Liver (tissue), 9 donors: Measurements from ENCODE around the gene GRID2IP. TPM values are rescaled to one million over a fixed set of nuclear protein-coding genes. Genes with fewer than 3 reads are reported as not detected.

ENCODE experiments used
- DNase-seq: peaks from one replicate; pipeline ENCODE4 v3.0.0-alpha.2; 2017; ENCODE audit warnings: low spot score
- H3K27ac ChIP-seq, 2 donors: one replicate each; pipeline ENCODE4 v1.7.0; 2013; ENCODE audit warnings: inconsistent platforms in 2 of 2, low read length in 2 of 2, control low read depth in 1 of 2, low read depth in 1 of 2, mild to moderate bottlenecking in 1 of 2
- H3K27me3 ChIP-seq, 4 donors: one replicate each; pipeline versions ENCODE4 v1.6.1 to v1.7.0; 2013; ENCODE audit warnings: low read length in 3 of 4, inconsistent platforms in 1 of 4, mild to moderate bottlenecking in 1 of 4, moderate library complexity in 1 of 4; ENCODE audit not compliant: control insufficient read depth in 4 of 4, insufficient read depth in 4 of 4
- H3K36me3 ChIP-seq, 4 donors: one replicate each; pipeline versions ENCODE4 v1.6.1 to v1.7.0; 2013; ENCODE audit warnings: low read length in 3 of 4, mild to moderate bottlenecking in 3 of 4, low read depth in 1 of 4, moderate library complexity in 1 of 4; ENCODE audit not compliant: control insufficient read depth in 4 of 4, insufficient read depth in 3 of 4
- H3K4me1 ChIP-seq, 4 donors: one replicate each; pipeline versions ENCODE4 v1.6.1 to v1.7.0; 2013; ENCODE audit warnings: low read length in 3 of 4, mild to moderate bottlenecking in 3 of 4, moderate library complexity in 1 of 4; ENCODE audit not compliant: control insufficient read depth in 4 of 4, insufficient read depth in 4 of 4
- H3K4me3 ChIP-seq, 3 donors: one replicate each; pipeline versions ENCODE4 v1.6.1 to v1.7.0; 2013; ENCODE audit warnings: low read length in 3 of 3, control low read depth in 1 of 3, low read depth in 1 of 3, mild to moderate bottlenecking in 1 of 3
- H3K9ac ChIP-seq, 2 donors: one replicate each; pipeline ENCODE4 v1.7.0; 2013; ENCODE audit warnings: low read length in 2 of 2, mild to moderate bottlenecking in 2 of 2, moderate library complexity in 2 of 2, control low read depth in 1 of 2, low read depth in 1 of 2
- H3K9me3 ChIP-seq, 4 donors: one replicate each; pipeline versions ENCODE4 v1.6.1 to v1.7.0; 2013; ENCODE audit warnings: low read length in 3 of 4; ENCODE audit not compliant: control insufficient read depth in 4 of 4
- EGR1 ChIP-seq, 2 donors: IDR thresholded peaks; 2 replicates each; pipeline ENCODE4 v1.6.1; 2016 to 2018; ENCODE audit warnings: antibody characterized with exemption in 2 of 2, low read depth in 2 of 2
- FOXA1 ChIP-seq: IDR thresholded peaks from 2 replicates; pipeline ENCODE4 v1.6.1; 2016; ENCODE audit warnings: antibody characterized with exemption
- FOXA2 ChIP-seq: IDR thresholded peaks from 2 replicates; pipeline ENCODE4 v1.6.1; 2016; ENCODE audit warnings: antibody characterized with exemption
- GABPA ChIP-seq, 2 donors: IDR thresholded peaks in 1 of 2; conservative IDR thresholded peaks in 1 of 2; 2 replicates each; pipeline ENCODE4 v1.6.1; 2016; ENCODE audit warnings: antibody characterized with exemption in 2 of 2, mild to moderate bottlenecking in 1 of 2, moderate library complexity in 1 of 2
- HNF4A ChIP-seq, 2 donors: conservative IDR thresholded peaks; 2 replicates each; pipeline ENCODE4 v1.6.1; 2016; ENCODE audit warnings: antibody characterized with exemption in 2 of 2, mild to moderate bottlenecking in 2 of 2
- HNF4G ChIP-seq: IDR thresholded peaks from 2 replicates; pipeline ENCODE4 v1.6.1; 2016; ENCODE audit warnings: antibody characterized with exemption
- JUND ChIP-seq, 2 donors: IDR thresholded peaks; 2 replicates each; pipeline ENCODE4 v1.6.1; 2016; ENCODE audit warnings: antibody characterized with exemption in 2 of 2
- NR2F2 ChIP-seq: IDR thresholded peaks from 2 replicates; pipeline ENCODE4 v1.6.1; 2016; ENCODE audit warnings: antibody characterized with exemption
- RAD21 ChIP-seq, 2 donors: IDR thresholded peaks; 2 replicates each; pipeline ENCODE4 v1.6.1; 2016; ENCODE audit warnings: antibody characterized with exemption in 2 of 2, mild to moderate bottlenecking in 2 of 2
- RXRA ChIP-seq, 2 donors: IDR thresholded peaks; 2 replicates each; pipeline ENCODE4 v1.6.1; 2017 to 2018; ENCODE audit warnings: antibody characterized with exemption in 2 of 2, mild to moderate bottlenecking in 1 of 2
- SP1 ChIP-seq: IDR thresholded peaks from 2 replicates; pipeline ENCODE4 v1.6.1; 2018; ENCODE audit warnings: antibody characterized with exemption, mild to moderate bottlenecking
- TAF1 ChIP-seq: conservative IDR thresholded peaks from 2 replicates; pipeline ENCODE4 v1.6.1; 2016; ENCODE audit warnings: antibody characterized with exemption, mild to moderate bottlenecking
- YY1 ChIP-seq: IDR thresholded peaks from 2 replicates; pipeline ENCODE4 v1.6.1; 2016; ENCODE audit warnings: antibody characterized with exemption, mild to moderate bottlenecking
- WGBS: extraction: QIAGEN DNeasy Blood & Tissue Kit; methylation state at CpG from one replicate; pipeline ENCODE4 v1.1.7; 2013; 5-methylcytosine and 5-hydroxymethylcytosine counted together
- polyA plus RNA-seq, 2 donors: library from polyadenylated mRNA; stranded (reverse) in 1 of 2; unstranded in 1 of 2; fragments of 200-250 nt in 1 of 2; fragments of >200 nt in 1 of 2; fragmentation: Nextera tagmentation in 1 of 2; extraction: Ambion mirVana in 1 of 2; gene quantifications; one replicate each; pipeline versions ENCODE4 v1.2.1 to v1.2.3, GENCODE V29; 2013 to 2015
- total RNA-seq, 2 donors: library from RNA; depleted of rRNA; stranded (reverse); fragments of >200 nt; gene quantifications; one replicate each; pipeline ENCODE4 v1.2.3, GENCODE V29; 2014
- TF ChIP-seq, protein P1 (sequence below): IDR thresholded peaks from 2 replicates; pipeline ENCODE4 v1.6.1; 2016; ENCODE audit warnings: antibody characterized with exemption, mild to moderate bottlenecking
- TF ChIP-seq, protein P2 (sequence below): fragments of 150-350 bp; IDR thresholded peaks from 2 replicates; pipeline ENCODE4 v1.5.1; 2017; ENCODE audit warnings: improper control_type of control experiment, low read depth, low read length; ENCODE audit not compliant: missing input control
- TF ChIP-seq, protein P3 (sequence below): IDR thresholded peaks from 2 replicates; pipeline ENCODE4 v1.6.1; 2016; ENCODE audit warnings: antibody characterized with exemption
- donor health status: healthy.
- donor health status: healthy.
- donor health status: healthy.
- donor health status: healthy.
- donor health status: healthy.

GRID2IP gene
- total and polyA plus RNA-seq, 4 donors: 0.05 to 0.08 TPM; not detected in 2

GRCh38 chr7:6507906-6508305, 43.4 kb downstream of the GRID2IP start (continued):
- TF ChIP-seq FOXA2 (no peak), NR2F2 (no peak)

GRCh38 chr7:6505685-6506559, 45.3 kb downstream of the GRID2IP start:
- H3K27ac ChIP-seq: no peak overlapping the region
- WGBS: 69% methylated on average over 20 of the region's 20 CpGs
- no peak for DNase-seq
- peaks cover 0 to 9% (median 7%) of the 10 kb centered on the region in 4 donors for H3K4me1 ChIP-seq
- no peaks in the 10 kb centered on the region for H3K27me3 ChIP-seq
- TF ChIP-seq HNF4A (conservative IDR thresholded peaks at IDR 0.05) (no peak), FOXA1 (no peak), HNF4G (no peak), TAF1 (no peak), RXRA (IDR thresholded peaks at IDR 0.05) (no peak), SP1 (no peak), EGR1 (IDR thresholded peaks at IDR 0.05; ENCODE audit: low read depth in 2 of 2) (no peak), YY1 (no peak), JUND (IDR thresholded peaks at IDR 0.05) (no peak), FOXA2 (no peak), GABPA (IDR thresholded peaks at IDR 0.05 in 1 of 2, conservative IDR thresholded peaks at IDR 0.05 in 1 of 2) (no peak)
- TF ChIP-seq, protein P1, sequence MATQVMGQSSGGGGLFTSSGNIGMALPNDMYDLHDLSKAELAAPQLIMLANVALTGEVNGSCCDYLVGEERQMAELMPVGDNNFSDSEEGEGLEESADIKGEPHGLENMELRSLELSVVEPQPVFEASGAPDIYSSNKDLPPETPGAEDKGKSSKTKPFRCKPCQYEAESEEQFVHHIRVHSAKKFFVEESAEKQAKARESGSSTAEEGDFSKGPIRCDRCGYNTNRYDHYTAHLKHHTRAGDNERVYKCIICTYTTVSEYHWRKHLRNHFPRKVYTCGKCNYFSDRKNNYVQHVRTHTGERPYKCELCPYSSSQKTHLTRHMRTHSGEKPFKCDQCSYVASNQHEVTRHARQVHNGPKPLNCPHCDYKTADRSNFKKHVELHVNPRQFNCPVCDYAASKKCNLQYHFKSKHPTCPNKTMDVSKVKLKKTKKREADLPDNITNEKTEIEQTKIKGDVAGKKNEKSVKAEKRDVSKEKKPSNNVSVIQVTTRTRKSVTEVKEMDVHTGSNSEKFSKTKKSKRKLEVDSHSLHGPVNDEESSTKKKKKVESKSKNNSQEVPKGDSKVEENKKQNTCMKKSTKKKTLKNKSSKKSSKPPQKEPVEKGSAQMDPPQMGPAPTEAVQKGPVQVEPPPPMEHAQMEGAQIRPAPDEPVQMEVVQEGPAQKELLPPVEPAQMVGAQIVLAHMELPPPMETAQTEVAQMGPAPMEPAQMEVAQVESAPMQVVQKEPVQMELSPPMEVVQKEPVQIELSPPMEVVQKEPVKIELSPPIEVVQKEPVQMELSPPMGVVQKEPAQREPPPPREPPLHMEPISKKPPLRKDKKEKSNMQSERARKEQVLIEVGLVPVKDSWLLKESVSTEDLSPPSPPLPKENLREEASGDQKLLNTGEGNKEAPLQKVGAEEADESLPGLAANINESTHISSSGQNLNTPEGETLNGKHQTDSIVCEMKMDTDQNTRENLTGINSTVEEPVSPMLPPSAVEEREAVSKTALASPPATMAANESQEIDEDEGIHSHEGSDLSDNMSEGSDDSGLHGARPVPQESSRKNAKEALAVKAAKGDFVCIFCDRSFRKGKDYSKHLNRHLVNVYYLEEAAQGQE: no peak
- TF ChIP-seq, protein P2, sequence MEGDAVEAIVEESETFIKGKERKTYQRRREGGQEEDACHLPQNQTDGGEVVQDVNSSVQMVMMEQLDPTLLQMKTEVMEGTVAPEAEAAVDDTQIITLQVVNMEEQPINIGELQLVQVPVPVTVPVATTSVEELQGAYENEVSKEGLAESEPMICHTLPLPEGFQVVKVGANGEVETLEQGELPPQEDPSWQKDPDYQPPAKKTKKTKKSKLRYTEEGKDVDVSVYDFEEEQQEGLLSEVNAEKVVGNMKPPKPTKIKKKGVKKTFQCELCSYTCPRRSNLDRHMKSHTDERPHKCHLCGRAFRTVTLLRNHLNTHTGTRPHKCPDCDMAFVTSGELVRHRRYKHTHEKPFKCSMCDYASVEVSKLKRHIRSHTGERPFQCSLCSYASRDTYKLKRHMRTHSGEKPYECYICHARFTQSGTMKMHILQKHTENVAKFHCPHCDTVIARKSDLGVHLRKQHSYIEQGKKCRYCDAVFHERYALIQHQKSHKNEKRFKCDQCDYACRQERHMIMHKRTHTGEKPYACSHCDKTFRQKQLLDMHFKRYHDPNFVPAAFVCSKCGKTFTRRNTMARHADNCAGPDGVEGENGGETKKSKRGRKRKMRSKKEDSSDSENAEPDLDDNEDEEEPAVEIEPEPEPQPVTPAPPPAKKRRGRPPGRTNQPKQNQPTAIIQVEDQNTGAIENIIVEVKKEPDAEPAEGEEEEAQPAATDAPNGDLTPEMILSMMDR: no peak
- no peaks in the 10 kb centered on the region for H3K9me3 ChIP-seq
- H3K4me3 ChIP-seq: no peak overlapping the region
- no peak overlapping the region for H3K9ac ChIP-seq
- no peaks in the 10 kb centered on the region for H3K36me3 ChIP-seq

DNA sequence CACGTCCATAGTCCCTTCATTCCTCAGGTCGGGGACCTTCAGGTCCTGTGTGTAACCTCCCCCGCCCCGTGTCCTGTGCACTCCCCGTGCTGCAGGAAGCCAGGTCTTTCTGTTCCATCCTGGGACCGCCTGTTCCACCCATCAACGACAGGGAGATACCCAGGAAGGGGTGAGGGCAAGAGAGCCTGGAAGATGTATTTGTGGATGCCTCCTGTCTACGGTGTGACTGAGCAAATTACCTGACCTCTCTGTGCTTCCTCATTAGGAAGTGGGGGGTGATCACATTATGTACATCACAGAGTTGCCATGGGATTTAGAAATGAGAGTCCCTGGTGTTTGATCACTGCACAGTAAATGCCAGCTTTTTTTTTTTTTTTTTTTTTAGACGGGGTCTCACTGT, 46.3 kb downstream of the GRID2IP start:
- WGBS: 56% methylated on average over 9 of the region's 9 CpGs

More for the DNA sequence above, 46.3 kb downstream of the GRID2IP start:
- DNase-seq: no peak
- no peaks in the 10 kb centered on the region for H3K9me3 ChIP-seq
- TF ChIP-seq, protein P3, sequence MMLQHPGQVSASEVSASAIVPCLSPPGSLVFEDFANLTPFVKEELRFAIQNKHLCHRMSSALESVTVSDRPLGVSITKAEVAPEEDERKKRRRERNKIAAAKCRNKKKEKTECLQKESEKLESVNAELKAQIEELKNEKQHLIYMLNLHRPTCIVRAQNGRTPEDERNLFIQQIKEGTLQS: no peak
- TF ChIP-seq RAD21 (IDR thresholded peaks at IDR 0.05): no peak
- TF ChIP-seq, protein P1: no peak
- H3K9ac ChIP-seq: no peak overlapping the region
- H3K4me1 ChIP-seq: peaks cover 0 to 9% (median 7%) of the 10 kb centered on the region in 4 donors
- no peak overlapping the region for H3K4me3 ChIP-seq
- H3K36me3 ChIP-seq: no peaks in the 10 kb centered on the region
- H3K27ac ChIP-seq: no peak overlapping the region
- no peaks in the 10 kb centered on the region for H3K27me3 ChIP-seq
